ENCODE measurements around the gene AMT.
A peak's percentile ranks its signal among the peaks of the same experiment; 100 is the strongest.

AMT gene, protein sequence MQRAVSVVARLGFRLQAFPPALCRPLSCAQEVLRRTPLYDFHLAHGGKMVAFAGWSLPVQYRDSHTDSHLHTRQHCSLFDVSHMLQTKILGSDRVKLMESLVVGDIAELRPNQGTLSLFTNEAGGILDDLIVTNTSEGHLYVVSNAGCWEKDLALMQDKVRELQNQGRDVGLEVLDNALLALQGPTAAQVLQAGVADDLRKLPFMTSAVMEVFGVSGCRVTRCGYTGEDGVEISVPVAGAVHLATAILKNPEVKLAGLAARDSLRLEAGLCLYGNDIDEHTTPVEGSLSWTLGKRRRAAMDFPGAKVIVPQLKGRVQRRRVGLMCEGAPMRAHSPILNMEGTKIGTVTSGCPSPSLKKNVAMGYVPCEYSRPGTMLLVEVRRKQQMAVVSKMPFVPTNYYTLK

DNA sequence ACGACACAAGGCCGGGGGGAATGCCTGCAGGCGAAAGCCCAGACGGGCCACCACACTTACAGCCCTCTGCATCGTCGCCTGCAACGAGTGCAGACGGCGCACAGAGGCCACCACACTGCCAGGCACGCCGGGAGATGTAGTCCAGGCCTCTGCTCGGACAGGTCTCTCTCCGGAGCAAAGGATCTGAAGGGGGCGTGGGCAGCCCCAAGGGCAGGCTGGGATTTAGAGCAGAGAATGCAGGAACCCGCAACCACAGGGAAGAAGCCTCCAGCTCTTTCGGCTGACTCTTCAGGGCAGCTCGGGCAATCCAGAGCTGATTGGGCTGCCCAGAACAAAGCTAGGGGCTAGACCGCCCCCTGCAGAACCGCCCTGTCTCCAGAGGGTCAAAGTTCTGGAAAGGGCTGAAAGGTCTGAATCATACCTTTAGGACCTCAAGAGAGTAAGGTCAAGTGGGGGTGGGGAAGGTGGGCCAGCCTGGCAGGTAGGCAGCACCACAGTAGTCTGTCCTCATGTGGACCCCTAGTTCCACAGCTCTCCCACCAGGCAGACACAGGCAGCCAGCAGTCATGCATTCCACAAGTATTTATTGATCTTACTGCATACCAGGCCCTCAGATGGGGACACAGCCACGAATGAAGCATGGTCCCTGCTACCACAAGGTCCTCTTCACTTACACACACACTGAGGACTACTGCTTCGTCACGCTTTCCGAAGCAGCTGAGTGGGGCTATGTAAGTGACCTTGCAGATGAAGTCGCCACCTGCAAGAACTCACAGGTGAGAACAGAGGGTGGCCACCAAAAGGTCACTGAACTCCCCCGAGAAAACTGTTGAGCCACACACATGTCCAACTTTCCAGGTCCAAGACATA is at the start of gene AMT:
TSS of gene AMT (minus strand) at position 95 of the 870 bp plus-strand sequence. CDS start at position 72, 23 bp downstream.
- no peak for DNase-seq (ENCODE audit: low read depth)

DNA sequence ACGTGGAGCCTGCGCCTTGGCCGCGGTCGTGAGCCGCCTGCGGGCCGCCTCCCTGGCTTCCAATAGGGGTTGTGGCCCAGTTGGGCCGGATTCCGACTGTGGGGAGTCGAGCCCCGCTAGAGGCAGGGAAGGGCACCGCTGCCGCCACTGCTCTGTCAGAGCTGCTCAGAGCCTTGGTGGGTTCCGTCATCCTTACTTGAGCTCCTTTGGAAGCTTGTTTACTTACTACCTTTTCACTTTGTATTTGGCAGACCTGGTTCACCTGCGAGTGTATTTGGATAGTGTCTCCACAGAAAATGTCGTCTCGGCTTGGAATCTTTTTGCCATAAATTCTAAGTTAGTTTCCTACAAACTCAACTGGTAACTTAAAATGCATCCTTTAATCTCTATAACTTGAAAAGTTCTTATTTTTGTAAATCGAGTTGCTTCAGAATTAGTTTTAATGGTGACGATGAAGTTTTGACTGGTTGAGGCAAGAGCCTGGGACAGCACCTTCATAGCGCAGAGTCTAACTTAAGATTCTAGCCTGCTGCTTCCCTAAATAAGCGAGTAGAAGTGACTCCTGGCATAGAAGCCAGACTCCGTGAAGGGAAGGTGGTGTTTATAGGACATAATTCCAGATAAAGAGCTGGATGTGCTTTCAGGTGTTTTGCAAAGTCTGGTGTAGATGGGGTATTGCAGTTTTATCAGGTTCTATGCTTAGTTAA is 48.6 kb upstream of the AMT start:
- no peak for DNase-seq (ENCODE audit: low read depth)

DNA sequence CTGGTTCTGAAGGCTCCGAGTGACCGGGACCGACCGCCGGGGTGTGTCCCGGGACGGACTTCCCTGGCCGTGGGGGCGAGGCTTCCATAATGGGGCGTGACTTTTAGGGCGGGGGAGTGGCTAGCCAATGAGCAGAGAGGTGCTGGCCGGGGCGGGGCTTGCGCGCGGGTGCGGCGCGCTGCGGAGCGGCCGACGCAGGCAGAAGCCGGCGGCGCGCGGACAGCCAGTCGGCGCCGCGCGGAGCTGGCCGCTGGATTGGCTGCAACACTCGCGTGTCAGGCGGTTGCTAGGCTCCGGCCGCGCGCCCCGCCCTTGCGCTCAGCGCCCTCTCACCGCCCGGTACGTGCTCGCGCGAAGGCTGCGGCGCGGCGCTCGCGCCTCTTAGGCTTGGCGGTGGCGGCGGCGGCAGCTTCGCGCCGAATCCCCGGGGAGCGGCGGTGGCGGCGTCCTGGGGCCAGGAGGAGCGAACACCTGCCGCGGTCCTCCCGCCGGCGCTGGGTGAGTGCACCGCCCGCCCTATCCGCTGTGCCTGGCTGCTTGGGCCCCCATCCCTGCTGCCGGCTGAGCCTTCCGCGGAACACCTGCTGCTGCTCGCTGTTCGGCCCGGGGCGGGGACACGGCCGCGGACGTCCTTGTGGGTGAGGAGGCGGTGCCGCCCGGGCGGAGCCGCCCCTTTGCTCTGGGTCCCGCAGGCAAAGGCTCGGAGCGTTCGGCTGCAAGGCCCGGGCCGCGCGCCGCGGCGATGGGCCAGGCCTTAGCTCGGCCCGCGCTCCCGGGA is 47.9 kb upstream of the AMT start, which contains the start of gene DAG1:
TSS of gene DAG1 (plus strand) at position 332 of the 778 bp plus-strand sequence. CDS start 40,268 bp downstream, outside the sequence.
- peak; percentile 94 for DNase-seq (ENCODE audit: low read depth)

DNA sequence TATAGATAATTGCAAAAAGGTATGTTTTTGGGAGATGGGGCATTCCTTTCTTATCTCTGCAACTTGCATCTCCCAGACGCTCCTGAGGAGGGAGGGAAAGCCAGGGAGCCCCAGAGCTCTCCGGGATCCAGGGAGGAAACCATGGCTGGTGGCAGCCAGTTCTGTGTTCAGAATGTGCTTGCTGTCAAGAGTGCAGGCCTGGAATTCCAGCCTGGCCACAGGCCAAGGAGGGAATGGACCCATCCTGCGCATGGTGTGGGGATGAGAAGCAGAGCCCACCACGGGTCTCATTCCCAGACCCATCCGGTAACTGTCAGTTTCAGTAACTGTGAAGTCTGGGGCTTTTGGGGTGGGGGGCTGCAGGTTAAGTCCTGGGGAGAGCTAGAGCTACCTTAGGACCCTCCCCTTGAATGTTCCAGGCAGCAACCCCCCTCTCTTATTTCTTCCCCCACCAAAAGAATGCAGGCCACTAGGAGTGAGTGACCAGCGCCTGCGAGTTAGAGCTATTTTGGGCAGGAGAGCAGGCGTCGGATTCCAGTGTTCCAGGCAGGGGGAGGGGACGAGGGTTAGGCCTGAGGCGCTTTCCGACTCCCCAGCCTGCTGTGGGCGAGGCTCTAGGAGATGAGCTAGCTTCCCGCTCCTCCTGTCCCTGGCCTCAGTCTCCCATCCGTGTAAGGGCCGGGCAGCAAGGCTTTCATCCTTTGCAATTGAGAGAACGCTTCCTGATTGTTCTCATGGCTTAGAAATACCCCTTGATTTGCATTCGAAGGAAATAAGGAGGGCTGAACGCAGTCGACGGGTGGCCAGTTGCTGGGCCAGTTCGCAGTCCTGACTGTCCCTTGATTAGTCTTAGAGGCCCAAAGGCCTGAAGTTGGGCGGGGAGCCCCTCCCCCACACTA is 47.0 kb upstream of the AMT start:
- DNase-seq (ENCODE audit: low read depth), result no peak

DNA sequence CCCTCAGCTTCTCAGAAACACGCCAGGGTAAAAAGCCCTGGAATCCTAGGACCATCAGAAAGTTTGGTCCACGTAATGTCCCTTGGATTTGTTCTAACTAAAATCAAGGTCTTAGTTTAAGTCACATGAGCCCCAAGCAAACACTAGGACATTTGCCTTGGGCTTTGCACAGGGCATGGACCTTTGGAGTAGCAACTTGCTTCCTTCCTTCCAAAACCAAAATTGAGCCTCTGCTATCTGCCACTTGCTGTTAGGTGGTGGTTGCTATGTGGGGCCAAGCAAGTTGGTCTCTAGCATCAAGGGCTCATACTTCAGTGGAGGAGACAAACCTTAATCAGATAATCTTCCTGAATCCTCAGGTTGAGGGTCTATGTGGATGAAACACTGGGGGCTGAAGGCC is 43.8 kb upstream of the AMT start:
- DNase-seq (ENCODE audit: low read depth), result no peak

DNA sequence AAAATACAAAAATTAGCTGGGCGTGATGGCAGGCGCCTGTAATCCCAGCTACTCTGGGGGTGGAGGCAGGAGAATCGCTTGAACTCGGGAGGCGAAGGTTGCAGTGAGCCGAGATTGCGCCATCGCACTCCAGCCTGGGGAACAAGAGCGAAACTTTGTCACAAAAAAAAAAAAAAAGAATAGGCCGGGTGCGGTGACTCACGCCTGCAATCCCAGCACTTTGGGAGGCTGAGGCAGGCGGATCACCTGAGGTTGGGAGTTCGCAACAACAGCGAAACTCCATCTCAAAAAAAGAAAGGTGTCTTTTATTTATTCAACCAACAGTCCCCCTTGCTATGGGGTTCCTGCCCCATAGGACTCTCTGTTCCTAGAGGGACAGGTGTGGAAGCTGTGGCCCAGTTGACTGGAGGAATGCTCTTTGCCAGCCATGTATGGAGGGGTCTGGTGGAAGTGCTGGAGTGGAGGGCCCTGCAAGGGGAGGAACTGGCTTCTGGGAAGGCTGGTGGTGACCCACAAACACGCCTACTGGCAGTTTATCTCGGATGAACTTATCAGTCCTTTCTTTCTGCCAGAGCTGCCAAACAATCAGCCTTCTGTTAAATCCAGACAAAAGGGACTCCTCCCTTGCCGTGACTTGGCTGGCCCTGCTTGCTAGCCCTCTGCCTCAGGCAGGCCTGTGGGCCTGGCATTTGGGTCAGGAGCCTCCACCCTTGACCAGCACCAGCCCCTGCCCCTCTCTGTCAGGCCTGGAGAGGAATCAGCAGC is 43.2 kb upstream of the AMT start:
- DNase-seq (ENCODE audit: low read depth), result no peak

DNA sequence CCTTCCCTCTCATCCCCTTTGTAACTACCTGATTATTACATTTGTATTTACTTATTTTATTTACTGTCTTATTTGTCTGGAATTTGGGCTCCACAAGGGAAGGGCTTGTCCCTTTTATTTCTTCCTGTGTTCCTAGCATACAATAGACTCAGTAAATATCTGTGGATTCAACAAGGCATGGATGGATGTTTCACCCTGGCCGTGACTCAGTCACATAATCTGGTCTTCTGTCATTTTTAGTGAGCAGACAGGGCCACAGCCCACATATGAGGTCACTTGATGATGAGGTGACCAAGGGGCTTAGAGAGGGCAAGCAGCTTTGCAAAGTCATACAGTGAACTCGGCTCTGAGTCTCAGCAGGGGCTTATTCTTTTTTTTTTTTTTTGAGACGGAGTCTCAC is 39.9 kb upstream of the AMT start:
- DNase-seq (ENCODE audit: low read depth), result no peak

DNA sequence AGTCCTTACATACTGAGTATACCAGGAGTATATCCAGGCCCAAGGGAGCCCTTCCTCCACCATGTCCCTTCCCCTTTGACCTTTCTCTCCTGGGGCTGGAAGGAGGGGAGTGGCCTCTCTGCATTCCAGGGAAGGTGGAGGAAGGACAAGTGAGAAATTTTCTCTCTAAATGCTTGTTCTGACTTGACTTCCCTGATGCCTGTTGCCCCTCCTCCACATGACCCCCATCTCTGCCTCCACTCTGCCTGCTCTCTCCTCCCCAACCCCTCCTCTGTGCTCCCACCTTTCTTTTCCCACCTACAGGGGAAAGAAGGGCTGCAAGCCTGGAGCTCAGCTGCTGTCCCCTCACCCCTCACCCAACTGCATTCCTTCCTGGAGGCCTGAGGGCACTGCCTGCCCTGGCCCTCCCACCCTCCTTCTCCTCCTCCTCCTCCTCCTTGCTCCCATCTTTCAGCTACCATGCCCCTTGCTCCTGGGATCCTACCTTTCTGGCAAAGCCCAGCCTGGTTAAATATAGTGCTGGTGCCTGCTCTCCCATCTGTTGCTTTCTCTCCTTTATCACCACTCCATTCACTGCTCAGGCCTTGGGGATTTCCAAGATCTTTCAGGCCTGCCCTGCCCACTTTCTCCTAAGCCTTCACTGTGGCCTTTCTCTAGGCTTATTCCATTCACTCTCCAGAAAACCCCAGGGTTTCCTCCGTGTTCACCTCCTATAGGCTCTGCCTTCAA is 39.3 kb upstream of the AMT start:
- DNase-seq (ENCODE audit: low read depth), result no peak

DNA sequence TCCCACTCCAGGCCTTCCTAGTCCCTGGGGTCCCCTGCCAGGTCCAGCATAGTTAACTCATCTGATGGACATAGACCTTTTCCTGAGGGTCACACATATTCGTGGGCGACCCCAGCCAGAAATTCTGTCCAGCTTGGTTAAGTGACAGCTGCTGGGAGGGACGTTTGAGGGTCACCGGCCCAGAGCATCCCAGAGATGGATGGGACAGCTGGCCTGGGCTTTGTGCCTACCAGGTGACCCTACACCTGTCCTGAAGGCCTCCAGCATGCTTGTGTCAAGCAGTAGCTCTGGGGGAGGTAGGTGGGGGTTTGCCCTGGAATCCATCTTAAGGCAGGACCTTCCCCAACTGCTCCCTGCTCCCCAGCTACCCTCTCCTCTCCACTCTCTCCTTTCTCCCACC is 38.7 kb upstream of the AMT start:
- no peak for DNase-seq (ENCODE audit: low read depth)

DNA sequence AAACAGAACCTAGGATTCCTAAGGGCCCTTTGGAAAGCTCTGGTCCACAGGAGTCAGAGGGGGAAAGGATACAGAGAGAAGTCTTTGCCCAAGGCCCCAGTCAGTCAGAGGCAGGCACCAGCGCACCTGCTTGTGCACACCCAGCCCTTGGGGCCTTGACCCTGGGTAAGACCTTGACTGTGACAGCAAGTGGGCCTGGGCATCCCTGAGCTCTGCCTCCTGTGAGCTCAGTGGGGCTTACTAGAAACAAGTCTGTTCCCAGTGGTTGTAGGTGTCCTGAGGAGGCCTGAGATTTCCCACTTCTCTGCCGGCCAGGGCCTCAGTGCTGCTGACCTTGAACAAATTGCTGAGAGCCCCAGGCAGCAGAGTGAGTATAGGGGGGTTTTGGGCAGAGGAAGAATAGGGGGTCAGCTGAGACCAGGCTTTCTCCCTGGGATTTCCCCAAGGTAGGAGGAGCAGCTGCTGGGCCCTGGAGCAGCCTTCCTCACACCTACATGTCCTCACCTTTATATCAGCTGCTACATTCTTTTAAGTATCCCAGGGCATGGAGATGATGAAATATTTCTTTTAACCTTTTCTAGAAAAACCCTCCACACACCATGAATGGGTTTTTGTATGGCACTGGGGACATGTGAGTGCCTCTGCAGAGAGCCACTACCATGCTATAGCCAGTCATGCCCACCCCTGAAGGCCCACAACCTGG is 38.1 kb upstream of the AMT start:
- DNase-seq (ENCODE audit: low read depth), result no peak

DNA sequence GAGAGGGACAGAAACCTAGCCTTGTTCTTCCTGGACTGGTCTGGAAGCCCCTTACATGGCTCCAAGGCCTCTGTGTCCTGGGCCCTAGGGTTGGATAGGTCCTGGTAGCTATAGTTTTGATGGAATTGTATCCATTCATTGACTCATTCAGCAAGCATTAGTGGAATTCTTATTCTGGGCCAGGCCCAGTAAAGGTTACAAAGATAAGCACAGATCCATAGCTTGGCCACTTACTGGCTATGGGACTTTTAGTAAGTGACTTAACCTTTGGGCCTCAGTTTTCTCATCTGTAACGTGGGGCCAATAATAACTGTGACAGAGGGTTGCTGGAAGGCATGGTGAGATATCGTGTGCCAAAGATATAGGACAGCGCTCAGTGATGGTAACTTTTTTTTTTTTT is 34.2 kb upstream of the AMT start:
- no peak for DNase-seq (ENCODE audit: low read depth)

DNA sequence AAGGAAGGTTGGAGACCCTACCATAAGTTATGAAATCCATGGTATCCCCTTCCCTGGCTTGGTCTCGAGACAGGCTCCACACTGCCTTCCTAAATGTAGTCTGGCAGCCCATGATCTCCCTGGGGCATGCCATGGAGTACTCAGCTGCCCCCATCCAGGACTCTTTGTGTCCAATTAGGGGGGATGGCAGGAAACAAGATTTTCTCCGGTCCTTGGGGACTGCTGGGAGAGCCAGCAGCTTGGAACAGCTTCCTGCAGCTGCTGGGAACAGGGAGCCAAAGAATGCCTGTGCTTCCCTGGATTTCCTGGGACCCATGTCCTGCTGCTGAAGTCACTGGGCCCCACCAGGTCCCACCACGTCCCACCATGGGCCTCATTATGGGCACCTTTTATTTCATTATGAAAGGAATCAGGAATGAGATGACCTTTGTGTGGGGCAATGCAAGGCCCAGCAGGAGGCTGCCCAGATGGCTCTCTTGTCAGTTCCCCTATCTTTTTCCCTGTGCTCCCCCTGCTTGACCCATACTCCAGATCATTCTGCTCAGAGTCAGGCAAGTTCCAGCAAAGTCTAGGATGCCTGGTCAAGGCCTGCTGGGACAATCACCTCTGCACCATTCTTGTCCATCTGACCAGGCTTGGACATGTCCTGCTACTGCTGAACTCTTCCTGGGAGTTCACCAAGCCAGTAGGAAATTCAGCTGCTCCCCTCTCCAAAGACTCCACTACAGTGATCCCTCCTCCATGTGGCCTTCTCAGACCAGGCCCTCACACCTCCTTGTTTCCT is 32.8 kb upstream of the AMT start:
- no peak for DNase-seq (ENCODE audit: low read depth)

DNA sequence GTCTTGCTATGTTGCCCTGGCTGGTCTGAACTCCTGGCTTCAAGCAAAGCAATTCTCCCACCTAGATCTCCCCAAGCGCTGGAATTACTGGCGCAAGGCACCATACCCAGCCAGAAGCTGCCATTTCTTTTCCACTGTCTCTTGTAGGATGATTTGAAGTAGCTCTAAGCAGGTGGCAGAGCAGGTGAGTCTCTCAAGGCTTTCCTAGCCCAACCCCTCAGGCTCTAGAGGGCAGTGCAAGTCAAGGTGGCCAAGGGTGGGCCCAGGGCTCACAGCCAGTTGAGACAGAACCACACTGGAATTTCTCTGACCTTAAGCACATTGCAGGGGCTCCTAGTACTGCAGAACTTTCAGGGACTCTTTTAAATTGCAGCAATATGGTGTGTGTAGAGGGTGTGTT is 32.2 kb upstream of the AMT start:
- DNase-seq (ENCODE audit: low read depth), result no peak

DNA sequence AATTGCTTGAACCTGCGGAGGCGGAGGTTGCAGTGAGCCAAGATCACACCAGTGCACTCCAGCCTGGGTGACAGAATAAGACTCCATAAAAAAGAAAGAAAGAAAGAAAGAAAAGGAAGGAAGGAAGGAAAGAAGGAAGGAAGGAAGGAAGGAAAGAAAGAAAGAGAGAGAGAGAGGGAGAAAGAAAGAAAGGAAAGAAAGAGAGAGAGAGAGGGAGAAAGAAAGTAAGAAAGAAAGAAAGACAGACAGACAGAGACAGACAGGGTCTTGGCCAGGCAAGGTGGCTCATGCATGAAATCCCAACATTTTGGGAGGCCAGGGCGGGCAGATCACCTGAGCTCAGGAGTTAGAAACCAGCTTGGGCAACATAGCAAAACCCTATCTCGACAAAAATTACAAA is 31.3 kb upstream of the AMT start:
- no peak for DNase-seq (ENCODE audit: low read depth)

DNA sequence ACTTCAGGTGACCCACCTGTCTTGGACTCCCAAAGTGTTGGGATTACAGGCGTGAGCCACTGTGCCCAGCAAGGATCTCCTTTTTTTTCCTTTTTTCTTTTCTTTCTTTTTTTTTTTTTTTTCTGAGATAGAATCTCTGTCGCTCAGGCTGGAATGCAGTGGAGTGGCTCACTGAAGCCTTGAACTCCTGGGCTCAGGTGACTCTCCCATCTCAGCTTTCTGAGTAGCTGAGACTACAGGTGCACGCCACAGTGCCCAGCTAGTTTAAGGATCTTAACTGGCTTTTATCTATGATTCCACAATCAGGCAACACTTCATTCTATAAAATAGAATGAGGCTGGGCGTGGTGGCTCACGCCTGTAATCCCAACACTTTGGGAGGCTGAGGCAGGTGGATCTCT is 23.1 kb upstream of the AMT start:
- DNase-seq (ENCODE audit: low read depth), result no peak

DNA sequence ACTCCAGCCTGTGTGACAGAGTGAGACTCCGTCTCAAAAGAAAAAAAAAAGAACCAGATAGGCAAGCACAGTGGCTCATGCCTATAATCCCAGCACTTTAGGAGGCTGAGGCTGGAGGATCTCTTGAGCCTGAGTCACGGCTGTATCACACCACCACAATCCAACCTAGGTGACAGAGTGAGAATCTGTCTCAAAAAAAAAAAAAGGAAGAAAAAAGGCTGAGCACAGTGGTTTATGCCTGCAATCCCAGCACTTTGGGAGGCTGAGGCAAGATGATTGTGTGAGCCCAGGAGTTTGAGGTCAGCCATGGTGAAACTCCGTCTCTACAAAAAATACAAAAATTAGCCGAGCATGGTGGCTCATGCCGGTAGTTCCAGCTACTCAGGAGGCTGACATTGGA is 12.5 kb upstream of the AMT start:
- no peak for DNase-seq (ENCODE audit: low read depth)

DNA sequence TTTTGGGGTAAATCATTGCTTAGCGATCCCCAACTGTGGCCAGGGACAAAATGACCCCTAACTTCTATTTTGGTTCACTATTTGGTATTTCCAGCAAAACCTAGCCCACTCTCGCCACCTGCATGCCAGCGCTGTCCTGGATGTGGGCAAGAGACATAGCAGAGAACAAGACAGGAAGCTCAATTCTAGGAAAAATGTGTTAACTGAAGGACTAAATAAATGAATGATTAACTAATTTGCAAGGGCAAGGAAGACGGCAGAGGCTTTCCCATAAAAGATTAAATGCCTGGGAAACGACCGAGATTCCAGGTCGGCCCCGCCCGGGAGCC is 6.4 kb upstream of the AMT start:
- DNase-seq (ENCODE audit: low read depth), result no peak

DNA sequence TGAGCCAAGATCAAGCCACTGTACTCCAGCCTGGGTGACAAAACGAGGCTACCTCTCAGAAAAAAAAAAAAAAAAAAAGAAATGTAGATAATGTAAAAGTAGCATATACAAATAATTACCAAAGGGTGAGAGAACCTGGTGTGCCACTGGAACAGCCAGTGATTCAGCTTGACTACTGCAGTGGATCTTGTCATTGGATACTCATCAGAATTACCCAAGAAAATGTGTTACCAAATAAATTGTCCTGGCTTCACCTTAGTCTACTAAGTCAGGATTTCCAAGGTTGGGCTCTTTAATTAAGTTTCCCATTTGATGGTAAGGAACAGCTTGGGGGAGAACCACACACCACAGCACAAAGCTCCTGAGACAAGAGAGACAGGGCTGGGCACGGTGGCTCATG is 5.3 kb upstream of the AMT start:
- no peak for DNase-seq (ENCODE audit: low read depth)

Data from activated T-helper 1 cell treated with Interleukin-2 at 50 U/mL for 16 hours (primary cell).